ENCODE measurements around the gene MC4R.

GRCh38 chr18:60347526-60348045 is 25.0 kb downstream of the MC4R start:
- TF ChIP-seq CTCF (conservative IDR thresholded peaks at IDR 0.05 in 1 of 2, IDR thresholded peaks at IDR 0.05 in 1 of 2; ENCODE audit: low read depth in 1 of 2, low read length in 2 of 2), result no peak
- TF ChIP-seq EZH2 (IDR thresholded peaks at IDR 0.05; ENCODE audit: low read length, missing control alignments), result no peak

Measured in fibroblast of lung (primary cell).